ENCODE data around the gene DAB1. TPM values are rescaled to one million over a fixed set of nuclear protein-coding genes. Genes with fewer than 3 reads are reported as not detected.
A peak's percentile ranks its signal among the peaks of the same experiment; 100 is the strongest.

The DAB1 gene
- total RNA-seq, 6 experiments from 2014 or later = 0.76 to 1.9 (median 1.1) TPM

DNA sequence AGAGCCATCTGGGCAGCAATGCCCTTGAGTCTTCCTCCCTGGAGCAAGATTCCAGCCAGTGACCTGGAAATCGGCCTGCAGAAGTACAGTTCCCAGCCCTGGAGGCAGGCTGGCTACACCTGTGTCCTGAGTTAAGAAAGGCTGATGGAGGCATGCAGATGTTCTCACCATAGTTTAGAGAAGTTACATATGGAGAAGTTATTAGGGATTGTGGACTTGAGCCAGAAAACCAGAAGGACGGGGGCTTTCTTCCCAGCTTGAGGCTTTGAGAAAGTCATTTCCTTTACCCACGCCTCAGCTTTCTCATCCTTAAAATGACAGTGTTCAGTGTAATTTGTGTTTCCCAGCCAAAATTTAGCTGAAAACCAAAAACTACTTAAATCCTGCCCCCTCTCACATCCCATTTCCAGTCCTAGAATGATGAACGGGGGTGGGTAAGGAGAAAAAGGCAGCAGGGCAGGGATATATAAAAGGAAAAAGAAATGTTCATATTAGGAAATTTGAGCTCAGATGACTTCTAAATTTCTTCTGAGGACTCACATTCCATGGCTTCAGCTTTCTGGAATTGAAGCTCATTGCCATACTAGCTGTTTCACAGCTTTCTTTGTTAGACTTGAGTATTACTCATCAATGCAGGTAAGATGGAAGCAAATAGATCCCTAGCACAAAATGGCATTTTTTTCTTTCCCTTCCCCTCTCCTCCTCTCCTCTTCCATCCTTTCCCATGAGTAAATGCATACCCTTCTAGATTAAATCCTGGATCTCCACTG, 443.7 kb downstream of the DAB1 start:
- H3K4me1 ChIP-seq = no peaks in the 10 kb centered on the region
- H3K4me3 ChIP-seq = no peak overlapping the region
- intact Hi-C loops (cut with DNase I) = no loop called here
- ATAC-seq (no peak), DNase-seq (no peak)
- 61% methylated on average over 3 of the region's 4 CpGs for WGBS (ENCODE audit: insufficient coverage, low coverage, low lambda C conversion rate, missing lambda C conversion rate)
- H3K27me3 ChIP-seq = no peaks in the 10 kb centered on the region
- no peaks in the 10 kb centered on the region for H3K36me3 ChIP-seq
- no peaks in the 10 kb centered on the region for H3K9me3 ChIP-seq
- TF ChIP-seq, protein P1, sequence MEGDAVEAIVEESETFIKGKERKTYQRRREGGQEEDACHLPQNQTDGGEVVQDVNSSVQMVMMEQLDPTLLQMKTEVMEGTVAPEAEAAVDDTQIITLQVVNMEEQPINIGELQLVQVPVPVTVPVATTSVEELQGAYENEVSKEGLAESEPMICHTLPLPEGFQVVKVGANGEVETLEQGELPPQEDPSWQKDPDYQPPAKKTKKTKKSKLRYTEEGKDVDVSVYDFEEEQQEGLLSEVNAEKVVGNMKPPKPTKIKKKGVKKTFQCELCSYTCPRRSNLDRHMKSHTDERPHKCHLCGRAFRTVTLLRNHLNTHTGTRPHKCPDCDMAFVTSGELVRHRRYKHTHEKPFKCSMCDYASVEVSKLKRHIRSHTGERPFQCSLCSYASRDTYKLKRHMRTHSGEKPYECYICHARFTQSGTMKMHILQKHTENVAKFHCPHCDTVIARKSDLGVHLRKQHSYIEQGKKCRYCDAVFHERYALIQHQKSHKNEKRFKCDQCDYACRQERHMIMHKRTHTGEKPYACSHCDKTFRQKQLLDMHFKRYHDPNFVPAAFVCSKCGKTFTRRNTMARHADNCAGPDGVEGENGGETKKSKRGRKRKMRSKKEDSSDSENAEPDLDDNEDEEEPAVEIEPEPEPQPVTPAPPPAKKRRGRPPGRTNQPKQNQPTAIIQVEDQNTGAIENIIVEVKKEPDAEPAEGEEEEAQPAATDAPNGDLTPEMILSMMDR (IDR thresholded peaks at IDR 0.05) = no peak
- no peak for TF ChIP-seq POLR2A (IDR thresholded peaks at IDR 0.05)
- H3K27ac ChIP-seq = no peak overlapping the region

DNA sequence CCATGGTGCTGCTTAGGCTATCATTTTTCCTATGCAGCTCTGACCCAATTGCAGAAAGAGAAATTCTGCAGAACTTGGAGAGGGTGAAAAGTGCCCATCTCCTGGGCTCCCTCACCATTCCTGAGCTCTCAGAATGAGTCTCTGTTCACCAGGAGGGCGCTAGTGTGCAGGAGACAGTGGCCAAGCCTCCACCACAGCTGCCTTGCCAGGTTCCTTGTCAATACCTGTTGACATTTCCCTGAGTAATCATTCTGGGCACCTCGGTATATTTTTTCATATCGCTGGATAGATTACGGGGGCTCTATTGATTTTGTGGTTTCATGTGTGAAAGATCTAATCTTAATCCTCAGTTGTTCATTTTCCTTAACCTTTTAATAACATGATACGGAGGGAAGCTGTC, 445.0 kb downstream of the DAB1 start:
- H3K4me3 ChIP-seq = no peak overlapping the region

DNA sequence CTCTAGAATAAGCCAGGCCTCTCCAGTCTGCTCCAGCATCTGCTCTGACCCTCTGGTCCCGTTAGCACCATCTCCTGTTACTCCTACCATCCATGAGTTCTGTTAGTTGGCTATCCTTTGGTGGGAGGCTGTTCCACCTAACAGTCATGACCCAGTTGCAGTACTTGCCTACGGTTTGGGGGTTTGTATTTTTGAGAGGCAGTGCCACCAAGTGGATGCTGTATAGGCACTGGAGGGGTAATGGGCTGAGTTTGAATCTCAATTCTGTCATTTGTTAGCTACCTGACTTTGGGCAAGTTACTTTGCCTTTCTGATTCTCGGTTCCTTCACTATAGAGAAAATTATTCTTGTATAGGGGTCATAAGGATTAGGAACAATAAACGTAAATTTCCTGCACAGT, 445.9 kb downstream of the DAB1 start:
- peak in 2 of 4 donors; percentile 21 to 28 for ATAC-seq
- 70% methylated on average over 4 of the region's 4 CpGs for WGBS (ENCODE audit: insufficient coverage, low coverage, low lambda C conversion rate, missing lambda C conversion rate)
- no peak overlapping the region for H3K4me3 ChIP-seq
- peaks cover 0 to 9% (median 3%) of the 10 kb centered on the region in 4 donors for H3K4me1 ChIP-seq
- DNase-seq = no peak
- H3K36me3 ChIP-seq = no peaks in the 10 kb centered on the region
- intact Hi-C loops (cut with DNase I) = no loop called here
- no peak overlapping the region for H3K27ac ChIP-seq
- no peaks in the 10 kb centered on the region for H3K27me3 ChIP-seq
- no peaks in the 10 kb centered on the region for H3K9me3 ChIP-seq
- TF ChIP-seq, protein P1 (IDR thresholded peaks at IDR 0.05) = peak in 1 of 4 donors; percentile 18
- no peak for TF ChIP-seq POLR2A (IDR thresholded peaks at IDR 0.05)

More for the DNA sequence above, 445.0 kb downstream of the DAB1 start:
- ATAC-seq (peak; percentile 33 to 61 (median 45)), DNase-seq (no peak)
- Histone ChIP-seq H3K36me3 (no peaks in the 10 kb centered on the region), H3K27ac (no peak overlapping the region), H3K9me3 (no peaks in the 10 kb centered on the region), H3K27me3 (no peaks in the 10 kb centered on the region), H3K4me1 (peaks cover 0 to 8% (median 3%) of the 10 kb centered on the region in 4 donors)
- intact Hi-C loops (cut with DNase I) = no loop called here
- WGBS (ENCODE audit: insufficient coverage, low coverage, low lambda C conversion rate, missing lambda C conversion rate) = 49% methylated on average over 4 of the region's 5 CpGs
- TF ChIP-seq POLR2A (IDR thresholded peaks at IDR 0.05) = no peak
- TF ChIP-seq, protein P1 (IDR thresholded peaks at IDR 0.05) = no peak

DNA sequence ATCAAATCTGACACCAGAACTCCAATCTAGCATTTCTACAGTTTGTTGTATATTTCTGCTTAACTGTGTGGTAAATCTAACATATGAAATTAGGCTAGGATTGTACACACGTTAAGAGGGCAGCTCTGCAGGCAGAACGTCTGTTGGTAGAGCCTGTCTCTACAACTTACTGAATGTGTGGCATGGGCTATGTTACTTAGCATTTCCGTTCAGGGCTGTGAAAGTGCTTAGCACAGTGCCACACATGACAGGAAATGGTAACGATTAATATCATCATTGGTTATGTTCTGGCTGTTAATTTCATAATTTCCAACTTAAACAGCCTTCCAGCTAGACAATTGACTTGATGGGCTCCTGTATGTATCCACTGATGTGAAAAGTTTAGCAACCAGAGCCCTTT, 448.4 kb downstream of the DAB1 start:
- H3K36me3 ChIP-seq = no peaks in the 10 kb centered on the region
- no peak for ATAC-seq
- H3K9me3 ChIP-seq = no peaks in the 10 kb centered on the region
- H3K4me1 ChIP-seq = peaks cover 0 to 9% (median 3%) of the 10 kb centered on the region in 4 donors
- intact Hi-C loops (cut with DNase I) = no loop called here
- H3K27me3 ChIP-seq = no peaks in the 10 kb centered on the region
- no peak for TF ChIP-seq POLR2A (IDR thresholded peaks at IDR 0.05)
- TF ChIP-seq, protein P1 (IDR thresholded peaks at IDR 0.05) = no peak
- H3K4me3 ChIP-seq = no peak overlapping the region
- H3K27ac ChIP-seq = no peak overlapping the region
- WGBS (ENCODE audit: insufficient coverage, low coverage, low lambda C conversion rate, missing lambda C conversion rate) = 63% methylated on average over 4 of the region's 4 CpGs
- DNase-seq = no peak

All from right lobe of liver (tissue), 6 donors.